Measurements from ENCODE around the gene AMPD2.

DNA sequence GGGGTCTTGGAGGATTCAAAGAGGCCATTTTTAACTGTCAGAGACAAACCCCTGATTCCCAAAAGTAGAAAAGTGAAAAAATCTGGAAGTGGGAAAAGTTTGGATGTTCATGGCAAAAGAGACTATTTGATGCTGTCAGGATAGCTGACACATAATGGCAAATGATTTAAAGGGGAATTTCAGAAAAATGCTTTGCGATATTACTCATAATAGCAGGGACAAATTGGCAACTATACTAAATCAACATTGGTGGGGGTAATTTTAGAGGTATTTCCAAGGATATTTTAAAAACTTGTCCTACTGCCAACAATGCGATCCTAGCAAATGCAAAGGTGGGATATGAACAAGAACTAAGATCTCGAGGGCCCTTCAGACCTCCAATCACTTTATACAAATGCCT lies 31.0 kb downstream of the AMPD2 start:
- no peak for TF ChIP-seq ARNT (IDR thresholded peaks at IDR 0.05)
- no peak for TF ChIP-seq BHLHE40 (IDR thresholded peaks at IDR 0.05; ENCODE audit: borderline replicate concordance)
- TF ChIP-seq ELF4 (IDR thresholded peaks at IDR 0.05) = no peak
- TF ChIP-seq SP1 (IDR thresholded peaks at IDR 0.05) = no peak
- TF ChIP-seq PKNOX1 (IDR thresholded peaks at IDR 0.05) = no peak
- no peak for TF ChIP-seq FOXK2 (IDR thresholded peaks at IDR 0.05)
- no peak for TF ChIP-seq SUZ12 (IDR thresholded peaks at IDR 0.05)
- no peak for TF ChIP-seq NFRKB (IDR thresholded peaks at IDR 0.05)
- no peak for TF ChIP-seq FOXM1 (IDR thresholded peaks at IDR 0.05; ENCODE audit: borderline replicate concordance)
- no peak for TF ChIP-seq FOXA1 (IDR thresholded peaks at IDR 0.05)
